Inflammatory macrophage treated with lipopolysaccharide for 4 hours (primary cell): ENCODE measurements around the gene C3orf49.
A peak's percentile ranks its signal among the peaks of the same experiment; 100 is the strongest.

ENCODE experiments used
- DNase-seq: peaks from one replicate; pipeline ENCODE4 v3.0.0-alpha.2; 2020

Gene C3orf49

GRCh38 chr3:63819151-63819398, at the start of gene C3orf49:
Gene C3orf49, plus strand, starts transcription at chr3:63819299. Its CDS starts 173 bp downstream, at chr3:63819472.
- no peak for DNase-seq

GRCh38 chr3:63774781-63775180, 44.3 kb upstream of the C3orf49 start:
- peak; percentile 36 for DNase-seq

- DNase-seq, result no peak
These were observed 39.9 kb upstream of the C3orf49 start for GRCh38 chr3:63779227-63779626.

- peak; percentile 55 for DNase-seq
These were observed 27.1 kb upstream of the C3orf49 start for GRCh38 chr3:63791974-63792373.

GRCh38 chr3:63795438-63795837, 23.7 kb upstream of the C3orf49 start:
- no peak for DNase-seq

GRCh38 chr3:63798544-63798943, 20.6 kb upstream of the C3orf49 start:
- peak; percentile 24 for DNase-seq

- DNase-seq, result no peak
These were observed 20.1 kb upstream of the C3orf49 start for GRCh38 chr3:63798949-63799348.

- no peak for DNase-seq
These were observed 19.0 kb upstream of the C3orf49 start for GRCh38 chr3:63800097-63800496.

- no peak for DNase-seq
These were observed 15.2 kb upstream of the C3orf49 start for GRCh38 chr3:63803911-63804310.

GRCh38 chr3:63807961-63808565, 11.0 kb upstream of the C3orf49 start:
- peak; percentile 89 for DNase-seq

GRCh38 chr3:63808633-63809032, 10.5 kb upstream of the C3orf49 start:
- DNase-seq, result no peak

GRCh38 chr3:63809607-63810006, 9.5 kb upstream of the C3orf49 start:
- no peak for DNase-seq

- no peak for DNase-seq
These were observed 4.9 kb upstream of the C3orf49 start for GRCh38 chr3:63814237-63814636.

GRCh38 chr3:63817225-63817624, 1.9 kb upstream of the C3orf49 start:
- DNase-seq, result no peak

- peak; percentile 59 for DNase-seq
These were observed 583 bp upstream of the C3orf49 start for GRCh38 chr3:63818282-63819150.

- no peak for DNase-seq
These were observed 5.2 kb downstream of the C3orf49 start for GRCh38 chr3:63824309-63824708.

GRCh38 chr3:63830526-63830925, 11.4 kb downstream of the C3orf49 start:
- no peak for DNase-seq

GRCh38 chr3:63832395-63832794, 13.3 kb downstream of the C3orf49 start:
- peak; percentile 10 for DNase-seq

GRCh38 chr3:63841704-63842103, 22.6 kb downstream of the C3orf49 start:
- no peak for DNase-seq

GRCh38 chr3:63842127-63842526, 23.0 kb downstream of the C3orf49 start:
- no peak for DNase-seq

- no peak for DNase-seq
These were observed 26.1 kb downstream of the C3orf49 start for GRCh38 chr3:63845215-63845614.

- no peak for DNase-seq
These were observed 28.8 kb downstream of the C3orf49 start for GRCh38 chr3:63847718-63848450.

GRCh38 chr3:63849175-63849574, 30.1 kb downstream of the C3orf49 start:
- DNase-seq, result no peak

- DNase-seq, result no peak
These were observed 32.2 kb downstream of the C3orf49 start for GRCh38 chr3:63851287-63851686.
